Astrocyte (in vitro differentiated cells and primary cell): ENCODE data around the gene SDC4. TPM values are rescaled to one million over a fixed set of nuclear protein-coding genes. Genes with fewer than 3 reads are reported as not detected.

Source experiments
- DNase-seq: peaks from one replicate; pipeline ENCODE4 v3.0.0-alpha.2; 2010; ENCODE audit warnings: low read depth
- FAIRE-seq: peaks from 2 replicates; lab custom pipeline; 2011; peaks lifted over from hg19 to GRCh38; lab: Jason Lieb, UNC
- H2AFZ ChIP-seq: 2 replicates; pipeline ENCODE4 v1.6.0; 2012; ENCODE audit warnings: low read depth, low read length, inconsistent platforms
- H3K27ac ChIP-seq: 2 replicates; pipeline ENCODE4 v1.5.1; 2011; ENCODE audit warnings: low read depth, low read length, inconsistent platforms
- H3K27me3 ChIP-seq: 2 replicates; pipeline ENCODE4 v1.6.0; 2011; ENCODE audit warnings: low read length, inconsistent platforms; ENCODE audit not compliant: insufficient read depth
- H3K36me3 ChIP-seq: 2 replicates; pipeline ENCODE4 v1.5.1; 2011; ENCODE audit warnings: low read length, inconsistent platforms; ENCODE audit not compliant: insufficient read depth
- H3K4me1 ChIP-seq: 2 replicates; pipeline ENCODE4 v1.5.1; 2011; ENCODE audit warnings: low read length, inconsistent platforms; ENCODE audit not compliant: insufficient read depth
- H3K4me2 ChIP-seq: 2 replicates; pipeline ENCODE4 v1.6.0; 2012; ENCODE audit warnings: low read length, inconsistent platforms
- H3K4me3 ChIP-seq: 2 replicates; pipeline ENCODE4 v1.5.1; 2011; ENCODE audit warnings: low read depth, mild to moderate bottlenecking, low read length, inconsistent platforms; ENCODE audit not compliant: insufficient read depth
- H3K79me2 ChIP-seq: 2 replicates; pipeline ENCODE4 v1.6.0; 2012; ENCODE audit warnings: mild to moderate bottlenecking, low read length, inconsistent platforms; ENCODE audit not compliant: insufficient read depth
- H3K9ac ChIP-seq: 2 replicates; pipeline ENCODE4 v1.6.0; 2012; ENCODE audit warnings: mild to moderate bottlenecking, low read length, inconsistent platforms
- H3K9me3 ChIP-seq: 2 replicates; pipeline ENCODE4 v1.5.1; 2012; ENCODE audit warnings: low read depth, mild to moderate bottlenecking, low read length, inconsistent platforms; ENCODE audit not compliant: insufficient read depth
- H4K20me1 ChIP-seq: 2 replicates; pipeline ENCODE4 v1.6.0; 2012; ENCODE audit warnings: low read length, inconsistent platforms; ENCODE audit not compliant: insufficient read depth
- H3K27ac Mint-ChIP-seq: one replicate; pipeline ENCODE4 v1.8.0; 2021; ENCODE audit warnings: mild to moderate bottlenecking, mixed read lengths; ENCODE audit not compliant: unreplicated experiment
- H3K27me3 Mint-ChIP-seq: one replicate; pipeline ENCODE4 v1.8.0; 2021; ENCODE audit warnings: low read depth, mixed read lengths; ENCODE audit not compliant: unreplicated experiment
- H3K36me3 Mint-ChIP-seq: one replicate; pipeline ENCODE4 v1.8.0; 2021; ENCODE audit warnings: low read depth, mixed read lengths; ENCODE audit not compliant: unreplicated experiment
- H3K4me1 Mint-ChIP-seq: one replicate; pipeline ENCODE4 v1.8.0; 2021; ENCODE audit warnings: low read depth, mixed read lengths; ENCODE audit not compliant: unreplicated experiment
- H3K4me3 Mint-ChIP-seq: one replicate; pipeline ENCODE4 v1.8.0; 2021; ENCODE audit warnings: mild to moderate bottlenecking, moderate library complexity, mixed read lengths; ENCODE audit not compliant: unreplicated experiment
- H3K9me3 Mint-ChIP-seq: one replicate; pipeline ENCODE4 v1.8.0; 2021; ENCODE audit warnings: mild to moderate bottlenecking, mixed read lengths; ENCODE audit not compliant: unreplicated experiment
- CTCF ChIP-seq: IDR thresholded peaks from 2 replicates; pipeline ENCODE4 v1.5.1; 2011; ENCODE audit warnings: low read depth, mild to moderate bottlenecking, inconsistent platforms, low read length, moderate library complexity; ENCODE audit not compliant: insufficient read depth
- EZH2 ChIP-seq: IDR thresholded peaks from 2 replicates; pipeline ENCODE4 v1.6.1; 2012; ENCODE audit warnings: mild to moderate bottlenecking, low read length, inconsistent platforms; ENCODE audit not compliant: insufficient read depth
- total RNA-seq: library from RNA; stranded (reverse); gene quantifications from 2 replicates; pipeline ENCODE4 v1.2.1, GENCODE V29; 2021

Gene SDC4
- total RNA-seq, 1 donor from 2014 or later = 135 TPM

GRCh38 chr20:45338121-45339030 is 9.8 kb downstream of the SDC4 start:
- Mint-ChIP-seq H3K27me3 (no peaks in the 10 kb centered on the region), H3K27ac (peak overlapping the region; percentile 88), H3K36me3 (peaks cover 7% of the 10 kb centered on the region)

GRCh38 chr20:45337367-45338120 is 10.7 kb downstream of the SDC4 start:
- TF ChIP-seq EZH2 (no peak), CTCF (no peak)
- peak overlapping the region; percentile 88 for H3K27ac Mint-ChIP-seq
- peaks cover 7% of the 10 kb centered on the region for H3K36me3 Mint-ChIP-seq
- no peaks in the 10 kb centered on the region for H3K9me3 ChIP-seq
- peaks cover 77% of the 10 kb centered on the region for H3K79me2 ChIP-seq
- H3K27ac ChIP-seq = peak overlapping the region; percentile 100
- FAIRE-seq = no peak
- peaks cover 39% of the 10 kb centered on the region for H4K20me1 ChIP-seq
- no peaks in the 10 kb centered on the region for H3K27me3 Mint-ChIP-seq
- peaks cover 19% of the 10 kb centered on the region for H3K36me3 ChIP-seq
- H3K4me3 Mint-ChIP-seq = peak overlapping the region; percentile 14
- no peaks in the 10 kb centered on the region for H3K27me3 ChIP-seq
- peaks cover 63% of the 10 kb centered on the region for H3K4me1 ChIP-seq
- H3K4me3 ChIP-seq = peak overlapping the region; percentile 28
- H3K9me3 Mint-ChIP-seq = no peaks in the 10 kb centered on the region
- no peak overlapping the region for H2AFZ ChIP-seq
- H3K4me2 ChIP-seq = peak overlapping the region; percentile 81
- peak; percentile 96 for DNase-seq
- H3K9ac ChIP-seq = peak overlapping the region; percentile 87
- peaks cover 58% of the 10 kb centered on the region for H3K4me1 Mint-ChIP-seq

More at GRCh38 chr20:45338121-45339030, 9.8 kb downstream of the SDC4 start:
- peak overlapping the region; percentile 100 for H3K27ac ChIP-seq
- DNase-seq = no peak
- no peak for TF ChIP-seq EZH2
- no peak for TF ChIP-seq CTCF
- peak overlapping the region; percentile 14 for H3K4me3 Mint-ChIP-seq
- peaks cover 32% of the 10 kb centered on the region for H4K20me1 ChIP-seq
- H3K4me2 ChIP-seq = peak overlapping the region; percentile 81
- peak overlapping the region; percentile 87 for H3K9ac ChIP-seq
- H3K9me3 ChIP-seq = no peaks in the 10 kb centered on the region
- no peak for FAIRE-seq
- no peak overlapping the region for H2AFZ ChIP-seq
- no peaks in the 10 kb centered on the region for H3K9me3 Mint-ChIP-seq
- H3K27me3 ChIP-seq = no peaks in the 10 kb centered on the region
- H3K4me3 ChIP-seq = peak overlapping the region; percentile 3
- peaks cover 81% of the 10 kb centered on the region for H3K79me2 ChIP-seq
- H3K4me1 Mint-ChIP-seq = peaks cover 67% of the 10 kb centered on the region
- peaks cover 14% of the 10 kb centered on the region for H3K36me3 ChIP-seq
- H3K4me1 ChIP-seq = peaks cover 71% of the 10 kb centered on the region
